ENCODE results near the gene MIA. TPM values are rescaled to one million over a fixed set of nuclear protein-coding genes. Genes with fewer than 3 reads are reported as not detected.

Gene MIA
- total and polyA plus RNA-seq, 9 of the 15 experiments (the other 6 are each of a cell fraction or from before 2014, with no cell fraction given) = 0.21 TPM; not detected in 8

DNA sequence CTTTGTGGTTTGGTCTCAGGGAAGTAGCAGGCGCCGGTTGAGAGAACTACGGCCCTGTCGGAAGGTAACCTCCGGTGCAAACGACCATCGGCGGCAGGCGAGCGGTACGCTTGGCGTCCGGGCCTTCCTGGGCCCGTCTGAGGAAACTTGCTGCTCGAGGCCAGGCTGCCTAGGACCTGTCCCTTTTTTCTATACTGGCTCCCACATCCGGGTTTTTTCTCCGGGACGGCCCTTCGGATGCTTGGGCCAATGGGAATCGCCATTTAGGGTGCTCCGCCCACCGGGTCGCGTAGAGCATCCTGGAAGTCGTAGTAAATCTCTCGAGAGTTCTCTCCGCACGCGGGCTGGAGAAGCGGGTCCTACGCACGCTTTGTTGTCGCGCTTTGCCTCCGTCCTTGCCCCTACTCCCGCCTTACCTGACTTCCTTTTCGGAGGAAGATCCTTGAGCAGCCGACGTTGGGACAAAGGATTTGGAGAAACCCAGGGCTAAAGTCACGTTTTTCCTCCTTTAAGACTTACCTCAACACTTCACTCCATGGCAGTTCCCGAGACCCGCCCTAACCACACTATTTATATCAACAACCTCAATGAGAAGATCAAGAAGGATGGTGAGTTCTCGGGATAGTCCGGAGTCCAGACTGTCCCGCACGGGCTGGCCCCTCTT lies 24.3 kb upstream of the MIA start, which contains the start of gene SNRPA (continued):
- TF ChIP-seq, protein P1, sequence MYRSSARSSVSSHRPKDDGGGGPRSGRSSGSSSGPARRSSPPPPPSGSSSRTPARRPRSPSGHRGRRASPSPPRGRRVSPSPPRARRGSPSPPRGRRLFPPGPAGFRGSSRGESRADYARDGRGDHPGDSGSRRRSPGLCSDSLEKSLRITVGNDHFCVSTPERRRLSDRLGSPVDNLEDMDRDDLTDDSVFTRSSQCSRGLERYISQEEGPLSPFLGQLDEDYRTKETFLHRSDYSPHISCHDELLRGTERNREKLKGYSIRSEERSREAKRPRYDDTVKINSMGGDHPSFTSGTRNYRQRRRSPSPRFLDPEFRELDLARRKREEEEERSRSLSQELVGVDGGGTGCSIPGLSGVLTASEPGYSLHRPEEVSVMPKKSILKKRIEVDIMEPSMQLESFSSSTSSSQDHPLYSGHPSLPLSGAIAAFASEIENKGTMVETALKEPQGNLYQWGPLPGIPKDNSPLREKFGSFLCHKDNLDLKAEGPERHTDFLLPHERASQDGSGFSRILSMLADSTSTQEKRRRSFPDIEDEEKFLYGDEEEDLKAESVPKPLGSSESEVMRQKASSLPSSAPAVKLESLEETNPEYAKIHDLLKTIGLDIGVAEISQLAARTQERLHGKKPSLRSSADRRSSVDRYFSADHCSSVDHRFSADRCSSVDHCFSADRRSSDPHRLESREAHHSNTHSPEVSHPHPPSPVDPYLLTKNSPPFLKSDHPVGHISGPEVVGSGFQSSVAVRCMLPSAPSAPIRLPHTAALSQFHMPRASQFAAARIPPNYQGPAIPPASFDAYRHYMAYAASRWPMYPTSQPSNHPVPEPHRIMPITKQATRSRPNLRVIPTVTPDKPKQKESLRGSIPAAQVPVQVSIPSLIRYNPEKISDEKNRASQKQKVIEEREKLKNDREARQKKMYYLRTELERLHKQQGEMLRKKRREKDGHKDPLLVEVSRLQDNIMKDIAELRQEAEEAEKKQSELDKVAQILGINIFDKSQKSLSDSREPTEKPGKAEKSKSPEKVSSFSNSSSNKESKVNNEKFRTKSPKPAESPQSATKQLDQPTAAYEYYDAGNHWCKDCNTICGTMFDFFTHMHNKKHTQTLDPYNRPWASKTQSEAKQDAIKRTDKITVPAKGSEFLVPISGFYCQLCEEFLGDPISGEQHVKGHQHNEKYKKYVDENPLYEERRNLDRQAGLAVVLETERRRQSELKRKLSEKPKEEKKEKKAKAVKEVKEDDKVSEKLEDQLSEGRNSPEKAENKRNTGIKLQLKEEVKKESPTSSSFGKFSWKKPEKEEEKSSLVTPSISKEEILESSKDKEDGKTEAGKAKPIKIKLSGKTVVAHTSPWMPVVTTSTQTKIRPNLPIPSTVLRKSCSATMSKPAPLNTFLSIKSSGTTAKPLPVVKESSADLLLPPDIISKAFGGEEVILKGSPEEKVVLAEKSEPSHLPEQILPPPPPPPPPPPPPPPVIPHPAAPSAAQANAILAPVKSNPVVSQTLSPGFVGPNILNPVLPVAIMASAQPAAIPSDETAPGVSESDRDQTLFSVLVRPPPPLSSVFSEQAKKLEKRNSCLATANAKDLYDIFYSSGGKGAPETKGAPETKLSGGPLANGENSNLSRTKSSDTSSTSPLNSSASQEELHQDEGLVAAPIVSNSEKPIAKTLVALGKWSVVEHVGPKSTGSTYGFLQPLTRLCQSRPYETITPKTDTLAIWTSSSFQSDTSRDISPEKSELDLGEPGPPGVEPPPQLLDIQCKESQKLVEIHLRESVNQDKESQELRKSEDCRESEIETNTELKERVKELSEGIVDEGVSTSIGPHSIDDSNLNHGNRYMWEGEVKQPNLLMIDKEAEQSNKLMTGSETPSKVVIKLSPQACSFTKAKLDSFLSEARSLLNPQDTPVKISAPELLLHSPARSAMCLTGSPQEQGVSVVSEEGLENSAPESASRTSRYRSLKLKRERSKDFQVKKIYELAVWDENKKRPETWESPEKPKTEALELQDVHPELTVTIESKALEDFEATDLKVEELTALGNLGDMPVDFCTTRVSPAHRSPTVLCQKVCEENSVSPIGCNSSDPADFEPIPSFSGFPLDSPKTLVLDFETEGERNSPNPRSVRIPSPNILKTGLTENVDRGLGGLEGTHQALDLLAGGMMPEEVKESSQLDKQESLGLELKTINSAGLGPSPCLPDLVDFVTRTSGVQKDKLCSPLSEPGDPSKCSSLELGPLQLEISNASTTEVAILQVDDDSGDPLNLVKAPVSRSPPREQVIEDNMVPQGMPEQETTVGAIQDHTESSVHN (IDR thresholded peaks at IDR 0.05; ENCODE audit: borderline replicate concordance in 1 of 2, low read depth in 1 of 2) = no peak
- TF ChIP-seq, protein P2, sequence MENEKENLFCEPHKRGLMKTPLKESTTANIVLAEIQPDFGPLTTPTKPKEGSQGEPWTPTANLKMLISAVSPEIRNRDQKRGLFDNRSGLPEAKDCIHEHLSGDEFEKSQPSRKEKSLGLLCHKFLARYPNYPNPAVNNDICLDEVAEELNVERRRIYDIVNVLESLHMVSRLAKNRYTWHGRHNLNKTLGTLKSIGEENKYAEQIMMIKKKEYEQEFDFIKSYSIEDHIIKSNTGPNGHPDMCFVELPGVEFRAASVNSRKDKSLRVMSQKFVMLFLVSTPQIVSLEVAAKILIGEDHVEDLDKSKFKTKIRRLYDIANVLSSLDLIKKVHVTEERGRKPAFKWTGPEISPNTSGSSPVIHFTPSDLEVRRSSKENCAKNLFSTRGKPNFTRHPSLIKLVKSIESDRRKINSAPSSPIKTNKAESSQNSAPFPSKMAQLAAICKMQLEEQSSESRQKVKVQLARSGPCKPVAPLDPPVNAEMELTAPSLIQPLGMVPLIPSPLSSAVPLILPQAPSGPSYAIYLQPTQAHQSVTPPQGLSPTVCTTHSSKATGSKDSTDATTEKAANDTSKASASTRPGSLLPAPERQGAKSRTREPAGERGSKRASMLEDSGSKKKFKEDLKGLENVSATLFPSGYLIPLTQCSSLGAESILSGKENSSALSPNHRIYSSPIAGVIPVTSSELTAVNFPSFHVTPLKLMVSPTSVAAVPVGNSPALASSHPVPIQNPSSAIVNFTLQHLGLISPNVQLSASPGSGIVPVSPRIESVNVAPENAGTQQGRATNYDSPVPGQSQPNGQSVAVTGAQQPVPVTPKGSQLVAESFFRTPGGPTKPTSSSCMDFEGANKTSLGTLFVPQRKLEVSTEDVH (IDR thresholded peaks at IDR 0.05; ENCODE audit: low read depth, partially characterized antibody) = no peak
- TF ChIP-seq ILK (tag; IDR thresholded peaks at IDR 0.05; ENCODE audit: borderline replicate concordance, low read depth) = no peak
- no peak for TF ChIP-seq NONO (IDR thresholded peaks at IDR 0.05; ENCODE audit: low read depth in 2 of 2, low read length in 1 of 2)
- TF ChIP-seq ZNF232 (CRISPR knock-in tag; IDR thresholded peaks at IDR 0.05) = no peak
- TF ChIP-seq ZC3H11A (IDR thresholded peaks at IDR 0.05; ENCODE audit: low read depth, low read length) = no peak
- no peak for TF ChIP-seq FOXM1 (IDR thresholded peaks at IDR 0.05; ENCODE audit: low read depth)
- TF ChIP-seq FOXM1 (CRISPR knock-in tag; IDR thresholded peaks at IDR 0.05; ENCODE audit: low read depth) = no peak
- TF ChIP-seq, protein P3, sequence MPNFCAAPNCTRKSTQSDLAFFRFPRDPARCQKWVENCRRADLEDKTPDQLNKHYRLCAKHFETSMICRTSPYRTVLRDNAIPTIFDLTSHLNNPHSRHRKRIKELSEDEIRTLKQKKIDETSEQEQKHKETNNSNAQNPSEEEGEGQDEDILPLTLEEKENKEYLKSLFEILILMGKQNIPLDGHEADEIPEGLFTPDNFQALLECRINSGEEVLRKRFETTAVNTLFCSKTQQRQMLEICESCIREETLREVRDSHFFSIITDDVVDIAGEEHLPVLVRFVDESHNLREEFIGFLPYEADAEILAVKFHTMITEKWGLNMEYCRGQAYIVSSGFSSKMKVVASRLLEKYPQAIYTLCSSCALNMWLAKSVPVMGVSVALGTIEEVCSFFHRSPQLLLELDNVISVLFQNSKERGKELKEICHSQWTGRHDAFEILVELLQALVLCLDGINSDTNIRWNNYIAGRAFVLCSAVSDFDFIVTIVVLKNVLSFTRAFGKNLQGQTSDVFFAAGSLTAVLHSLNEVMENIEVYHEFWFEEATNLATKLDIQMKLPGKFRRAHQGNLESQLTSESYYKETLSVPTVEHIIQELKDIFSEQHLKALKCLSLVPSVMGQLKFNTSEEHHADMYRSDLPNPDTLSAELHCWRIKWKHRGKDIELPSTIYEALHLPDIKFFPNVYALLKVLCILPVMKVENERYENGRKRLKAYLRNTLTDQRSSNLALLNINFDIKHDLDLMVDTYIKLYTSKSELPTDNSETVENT (CRISPR knock-in tag; IDR thresholded peaks at IDR 0.05) = peak; percentile 26; the same call in 1 of the 2 replicates
- TF ChIP-seq MXI1 (IDR thresholded peaks at IDR 0.05; ENCODE audit: low read depth, low read length) = peak; percentile 76; the same call in 1 of the 2 replicates
- TF ChIP-seq, protein P4, sequence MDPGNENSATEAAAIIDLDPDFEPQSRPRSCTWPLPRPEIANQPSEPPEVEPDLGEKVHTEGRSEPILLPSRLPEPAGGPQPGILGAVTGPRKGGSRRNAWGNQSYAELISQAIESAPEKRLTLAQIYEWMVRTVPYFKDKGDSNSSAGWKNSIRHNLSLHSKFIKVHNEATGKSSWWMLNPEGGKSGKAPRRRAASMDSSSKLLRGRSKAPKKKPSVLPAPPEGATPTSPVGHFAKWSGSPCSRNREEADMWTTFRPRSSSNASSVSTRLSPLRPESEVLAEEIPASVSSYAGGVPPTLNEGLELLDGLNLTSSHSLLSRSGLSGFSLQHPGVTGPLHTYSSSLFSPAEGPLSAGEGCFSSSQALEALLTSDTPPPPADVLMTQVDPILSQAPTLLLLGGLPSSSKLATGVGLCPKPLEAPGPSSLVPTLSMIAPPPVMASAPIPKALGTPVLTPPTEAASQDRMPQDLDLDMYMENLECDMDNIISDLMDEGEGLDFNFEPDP (CRISPR knock-in tag; IDR thresholded peaks at IDR 0.05) = no peak

Measured in K562 (cell line).